GM12865 (cell line): ENCODE data around the gene CDKL1.

Experiments used
- DNase-seq: peaks from one replicate; pipeline ENCODE4 v3.0.0; 2010; ENCODE audit warnings: low read depth
- H3K4me3 ChIP-seq: 2 replicates; pipeline ENCODE4 v1.5.1; 2011; ENCODE audit warnings: mild to moderate bottlenecking, low read depth, low read length, control low read depth
- CTCF ChIP-seq: IDR thresholded peaks from 2 replicates; pipeline ENCODE4 v1.5.1; 2011; ENCODE audit warnings: low read length, control low read depth, low read depth, inconsistent platforms; ENCODE audit not compliant: insufficient read depth; ENCODE audit errors: missing control alignments

Gene CDKL1

GRCh38 chr14:50396631-50397389 lies at the start of gene CDKL1:
CDKL1 (minus strand) TSS chr14:50396881; CDS start chr14:50395868, 1,013 bp downstream.
- peak; percentile 63 for DNase-seq

GRCh38 chr14:50434528-50434927 lies 37.8 kb upstream of the CDKL1 start:
- DNase-seq = no peak
- TF ChIP-seq CTCF = no peak
- H3K4me3 ChIP-seq = no peak overlapping the region

More at GRCh38 chr14:50396631-50397389, at the start of gene CDKL1:
- H3K4me3 ChIP-seq = peak within 1 kb of the TSS; percentile 78
- TF ChIP-seq CTCF = no peak

GRCh38 chr14:50432131-50432530 lies 35.5 kb upstream of the CDKL1 start:
- DNase-seq = no peak
- no peak for TF ChIP-seq CTCF
- H3K4me3 ChIP-seq = no peak overlapping the region

GRCh38 chr14:50425816-50426215 lies 29.1 kb upstream of the CDKL1 start:
- H3K4me3 ChIP-seq = no peak overlapping the region
- no peak for DNase-seq
- TF ChIP-seq CTCF = no peak

GRCh38 chr14:50425105-50425504 lies 28.4 kb upstream of the CDKL1 start:
- no peak overlapping the region for H3K4me3 ChIP-seq
- TF ChIP-seq CTCF = no peak
- no peak for DNase-seq

GRCh38 chr14:50423529-50423928 lies 26.8 kb upstream of the CDKL1 start:
- H3K4me3 ChIP-seq = no peak overlapping the region
- no peak for DNase-seq
- TF ChIP-seq CTCF = no peak

- no peak for TF ChIP-seq CTCF
- no peak for DNase-seq
- H3K4me3 ChIP-seq = no peak overlapping the region
These were observed 24.8 kb upstream of the CDKL1 start for GRCh38 chr14:50421499-50421898.
